Breast epithelium (tissue), 4 donors: ENCODE measurements around the gene RAB1A. TPM values are rescaled to one million over a fixed set of nuclear protein-coding genes. Genes with fewer than 3 reads are reported as not detected.

Source experiments
- DNase-seq, 2 donors: peaks; one replicate each; pipeline ENCODE4 v3.0.0-alpha.2; 2019; ENCODE audit warnings: low spot score in 2 of 2
- H3K27ac ChIP-seq, 2 donors: fragments of 200-600 bp; sonication (generic) in 1 of 2; one replicate each; pipeline ENCODE4 v1.5.1; 2016 to 2019; ENCODE audit warnings: mild to moderate bottlenecking in 1 of 2
- H3K27me3 ChIP-seq, 2 donors: fragments of 200-600 bp; sonication (generic) in 1 of 2; one replicate each; pipeline versions ENCODE4 v1.5.1 to v1.6.0; 2017 to 2019; ENCODE audit warnings: control low read depth in 1 of 2, mild to moderate bottlenecking in 1 of 2
- H3K36me3 ChIP-seq: fragments of 200-600 bp; one replicate; pipeline ENCODE4 v1.5.1; 2019
- H3K4me1 ChIP-seq, 2 donors: fragments of 200-600 bp; sonication (generic); one replicate each; pipeline ENCODE4 v1.5.1; 2016 to 2019; ENCODE audit warnings: control low read depth in 1 of 2
- H3K4me3 ChIP-seq, 3 donors: fragments of 200-600 bp; sonication (generic); 1 replicate in 2 of 3; 2 replicates in 1 of 3; pipeline ENCODE4 v1.5.1; 2016 to 2019; ENCODE audit warnings: mild to moderate bottlenecking in 3 of 3, moderate library complexity in 2 of 3
- H3K9me3 ChIP-seq, 2 donors: fragments of 200-600 bp; sonication (generic) in 1 of 2; one replicate each; pipeline ENCODE4 v1.5.1; 2016 to 2019; ENCODE audit warnings: control low read depth in 1 of 2
- POLR2A ChIP-seq: fragments of 450-650 bp; IDR thresholded peaks from one replicate; pipeline ENCODE4 v1.6.1; 2016; ENCODE audit warnings: antibody characterized with exemption, mild to moderate bottlenecking, moderate library complexity
- POLR2AphosphoS5 ChIP-seq, 3 donors: sonication (generic); formaldehyde crosslinking; IDR thresholded peaks; one replicate each; pipeline ENCODE4 v1.6.1; 2017; ENCODE audit warnings: antibody characterized with exemption in 3 of 3
- intact Hi-C: fragments of 100-400 bp; cut with DNase I; formaldehyde crosslinking; loops from one replicate; pipeline ENCODE4 v1.15.1; 2023; ENCODE audit warnings: low total_unique reads
- total RNA-seq, 3 donors: library from RNA; depleted of rRNA; stranded (reverse); fragments of >200 nt; gene quantifications; one replicate each; pipeline ENCODE4 v1.1.0, GENCODE V29; 2016
- TF ChIP-seq, protein P1 (sequence below), 3 donors: fragments of 450-650 bp; IDR thresholded peaks; one replicate each; pipeline ENCODE4 v1.5.1; 2016 to 2017; ENCODE audit warnings: antibody characterized with exemption in 3 of 3, mild to moderate bottlenecking in 3 of 3, moderate library complexity in 3 of 3

The RAB1A gene
- total RNA-seq, 3 donors from 2014 or later = 86.1 to 107 (median 89.5) TPM

GRCh38 chr2:65144571-65144970 lies 14.7 kb upstream of the RAB1A start:
- H3K4me1 ChIP-seq = no peaks in the 10 kb centered on the region
- H3K27me3 ChIP-seq = no peaks in the 10 kb centered on the region
- no peak overlapping the region for H3K4me3 ChIP-seq
- no peaks in the 10 kb centered on the region for H3K9me3 ChIP-seq
- intact Hi-C loops = no loop called here
- no peak for DNase-seq
- H3K36me3 ChIP-seq = no peaks in the 10 kb centered on the region
- TF ChIP-seq, protein P1, sequence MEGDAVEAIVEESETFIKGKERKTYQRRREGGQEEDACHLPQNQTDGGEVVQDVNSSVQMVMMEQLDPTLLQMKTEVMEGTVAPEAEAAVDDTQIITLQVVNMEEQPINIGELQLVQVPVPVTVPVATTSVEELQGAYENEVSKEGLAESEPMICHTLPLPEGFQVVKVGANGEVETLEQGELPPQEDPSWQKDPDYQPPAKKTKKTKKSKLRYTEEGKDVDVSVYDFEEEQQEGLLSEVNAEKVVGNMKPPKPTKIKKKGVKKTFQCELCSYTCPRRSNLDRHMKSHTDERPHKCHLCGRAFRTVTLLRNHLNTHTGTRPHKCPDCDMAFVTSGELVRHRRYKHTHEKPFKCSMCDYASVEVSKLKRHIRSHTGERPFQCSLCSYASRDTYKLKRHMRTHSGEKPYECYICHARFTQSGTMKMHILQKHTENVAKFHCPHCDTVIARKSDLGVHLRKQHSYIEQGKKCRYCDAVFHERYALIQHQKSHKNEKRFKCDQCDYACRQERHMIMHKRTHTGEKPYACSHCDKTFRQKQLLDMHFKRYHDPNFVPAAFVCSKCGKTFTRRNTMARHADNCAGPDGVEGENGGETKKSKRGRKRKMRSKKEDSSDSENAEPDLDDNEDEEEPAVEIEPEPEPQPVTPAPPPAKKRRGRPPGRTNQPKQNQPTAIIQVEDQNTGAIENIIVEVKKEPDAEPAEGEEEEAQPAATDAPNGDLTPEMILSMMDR (IDR thresholded peaks at IDR 0.05) = no peak
- TF ChIP-seq POLR2AphosphoS5 (IDR thresholded peaks at IDR 0.05) = no peak
- no peak for TF ChIP-seq POLR2A
- no peak overlapping the region for H3K27ac ChIP-seq

DNA sequence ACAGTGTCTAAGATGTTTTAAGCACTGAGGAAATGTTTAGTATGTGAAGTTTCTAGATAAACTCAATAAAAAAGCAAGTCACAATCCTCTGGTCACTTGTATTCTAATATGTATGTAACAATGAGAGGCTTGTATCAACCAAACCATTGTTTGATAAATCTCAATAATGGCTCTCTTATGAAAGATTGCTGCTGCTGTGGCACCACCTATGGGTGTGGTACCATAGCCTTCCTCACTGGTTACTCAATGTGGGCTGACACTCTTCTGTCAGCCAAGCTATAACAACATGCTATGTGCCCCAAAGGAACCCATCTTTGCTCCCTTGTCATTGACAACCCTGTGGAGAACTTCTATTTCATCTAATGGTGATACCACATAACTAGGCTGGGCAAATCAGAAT lies 12.6 kb upstream of the RAB1A start:
- H3K4me3 ChIP-seq = no peak overlapping the region
- DNase-seq = no peak
- TF ChIP-seq POLR2AphosphoS5 (IDR thresholded peaks at IDR 0.05) (no peak), POLR2A (no peak)
- TF ChIP-seq, protein P1 (IDR thresholded peaks at IDR 0.05) = no peak
- H3K27ac ChIP-seq = no peak overlapping the region
- H3K4me1 ChIP-seq = no peaks in the 10 kb centered on the region
- no peaks in the 10 kb centered on the region for H3K9me3 ChIP-seq
- H3K36me3 ChIP-seq = no peaks in the 10 kb centered on the region
- intact Hi-C loops = no loop called here
- H3K27me3 ChIP-seq = no peaks in the 10 kb centered on the region

- TF ChIP-seq, protein P1 (IDR thresholded peaks at IDR 0.05) = no peak
- TF ChIP-seq POLR2A (no peak), POLR2AphosphoS5 (IDR thresholded peaks at IDR 0.05) (no peak)
- intact Hi-C loops = no loop called here
- H3K27me3 ChIP-seq = no peaks in the 10 kb centered on the region
Measured at GRCh38 chr2:65137197-65137775, 7.4 kb upstream of the RAB1A start.

GRCh38 chr2:65136253-65136652 lies 6.3 kb upstream of the RAB1A start:
- H3K9me3 ChIP-seq = no peaks in the 10 kb centered on the region
- H3K4me1 ChIP-seq = no peaks in the 10 kb centered on the region
- H3K4me3 ChIP-seq = no peak overlapping the region
- no peaks in the 10 kb centered on the region for H3K36me3 ChIP-seq
- no peak for DNase-seq
- H3K27me3 ChIP-seq = no peaks in the 10 kb centered on the region
- intact Hi-C loops = no loop called here
- no peak overlapping the region for H3K27ac ChIP-seq
- TF ChIP-seq POLR2A (no peak), POLR2AphosphoS5 (IDR thresholded peaks at IDR 0.05) (no peak)
- TF ChIP-seq, protein P1 (IDR thresholded peaks at IDR 0.05) = no peak

More at GRCh38 chr2:65137197-65137775, 7.4 kb upstream of the RAB1A start:
- H3K36me3 ChIP-seq = no peaks in the 10 kb centered on the region
- no peaks in the 10 kb centered on the region for H3K9me3 ChIP-seq
- H3K4me3 ChIP-seq = no peak overlapping the region
- H3K4me1 ChIP-seq = no peaks in the 10 kb centered on the region
- H3K27ac ChIP-seq = no peak overlapping the region
- DNase-seq = no peak

GRCh38 chr2:65134158-65134557 lies 4.3 kb upstream of the RAB1A start:
- intact Hi-C loops = no loop called here
- TF ChIP-seq POLR2A = no peak
- TF ChIP-seq, protein P1 (IDR thresholded peaks at IDR 0.05) = no peak
- TF ChIP-seq POLR2AphosphoS5 (IDR thresholded peaks at IDR 0.05) = no peak
- H3K4me1 ChIP-seq = no peaks in the 10 kb centered on the region
- no peaks in the 10 kb centered on the region for H3K36me3 ChIP-seq
- H3K27me3 ChIP-seq = no peaks in the 10 kb centered on the region
- H3K4me3 ChIP-seq = no peak overlapping the region
- H3K9me3 ChIP-seq = no peaks in the 10 kb centered on the region
- no peak overlapping the region for H3K27ac ChIP-seq
- no peak for DNase-seq
